ENCODE results near the gene TUBA1A. TPM values are rescaled to one million over a fixed set of nuclear protein-coding genes. Genes with fewer than 3 reads are reported as not detected.

Gene TUBA1A
- total RNA-seq, 1 experiment from 2014 or later: 24.1 TPM

DNA sequence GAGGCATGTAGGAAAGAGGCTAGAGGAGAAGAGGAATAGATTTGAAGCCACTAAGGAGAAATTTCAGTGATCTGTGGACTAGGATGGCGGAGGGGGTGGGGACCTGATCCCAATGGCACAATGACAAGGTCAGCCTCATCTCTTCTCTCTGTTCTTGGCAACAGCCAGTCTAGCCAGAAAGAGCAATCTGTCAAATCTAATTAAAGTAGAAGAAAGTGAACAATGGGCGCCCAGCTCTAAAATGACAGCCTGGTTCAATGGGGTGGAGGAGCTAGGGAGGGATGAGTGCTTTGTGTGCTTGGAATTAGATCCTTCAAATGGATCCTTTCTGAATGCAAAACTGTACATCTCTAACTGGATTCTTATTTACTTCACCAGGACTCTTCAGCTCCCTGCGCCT is 38.8 kb upstream of the TUBA1A start:
- POLR2A ChIA-PET: no interaction called here
- H3K27me3 ChIP-seq (ENCODE audit: insufficient read depth, low read length): no peaks in the 10 kb centered on the region
- H3K36me3 ChIP-seq (ENCODE audit: control insufficient read depth in 1 of 2, insufficient read depth in 2 of 2, low read length in 2 of 2): no peaks in the 10 kb centered on the region
- no TSS peak for BruUV-seq (replicated peaks)
- RAD21 ChIA-PET (ENCODE audit: low non-redundant PET in 1 of 2, low total read pairs in 2 of 2, uncharacterized antibody in 2 of 2, unreplicated experiment in 2 of 2): no interaction called here
- H2AFZ ChIP-seq (ENCODE audit: low read depth, low read length, poor library complexity, severe bottlenecking): no peak overlapping the region
- H3K9me2 ChIP-seq (ENCODE audit: insufficient read depth): no peaks in the 10 kb centered on the region
- ATAC-seq: no peak
- no peak overlapping the region for H3K4me3 ChIP-seq (replicated peaks in 1 of 2; ENCODE audit: low read depth in 1 of 2, low read length in 2 of 2)
- intact Hi-C loops (cut with micrococcal nuclease): no loop called here
- no peak overlapping the region for H3K4me2 ChIP-seq (ENCODE audit: low read length)
- TF ChIP-seq EZH2phosphoT487 (IDR thresholded peaks at IDR 0.05; ENCODE audit: borderline replicate concordance) (no peak), SIN3A (IDR thresholded peaks at IDR 0.05; ENCODE audit: low read depth) (no peak), POLR2A (IDR thresholded peaks at IDR 0.05; ENCODE audit: borderline replicate concordance, extremely low read depth, insufficient read depth, insufficient read length) (no peak), ZFX (IDR thresholded peaks at IDR 0.05) (no peak), SP1 (IDR thresholded peaks at IDR 0.05; ENCODE audit: low read depth) (no peak), EZH2 (IDR thresholded peaks at IDR 0.05) (no peak), CEBPB (IDR thresholded peaks at IDR 0.05; ENCODE audit: low read depth) (no peak), ELF1 (IDR thresholded peaks at IDR 0.05; ENCODE audit: borderline replicate concordance, low read depth) (no peak), FOSL1 (IDR thresholded peaks at IDR 0.05; ENCODE audit: low read depth) (no peak)
- TF ChIP-seq, protein P1, sequence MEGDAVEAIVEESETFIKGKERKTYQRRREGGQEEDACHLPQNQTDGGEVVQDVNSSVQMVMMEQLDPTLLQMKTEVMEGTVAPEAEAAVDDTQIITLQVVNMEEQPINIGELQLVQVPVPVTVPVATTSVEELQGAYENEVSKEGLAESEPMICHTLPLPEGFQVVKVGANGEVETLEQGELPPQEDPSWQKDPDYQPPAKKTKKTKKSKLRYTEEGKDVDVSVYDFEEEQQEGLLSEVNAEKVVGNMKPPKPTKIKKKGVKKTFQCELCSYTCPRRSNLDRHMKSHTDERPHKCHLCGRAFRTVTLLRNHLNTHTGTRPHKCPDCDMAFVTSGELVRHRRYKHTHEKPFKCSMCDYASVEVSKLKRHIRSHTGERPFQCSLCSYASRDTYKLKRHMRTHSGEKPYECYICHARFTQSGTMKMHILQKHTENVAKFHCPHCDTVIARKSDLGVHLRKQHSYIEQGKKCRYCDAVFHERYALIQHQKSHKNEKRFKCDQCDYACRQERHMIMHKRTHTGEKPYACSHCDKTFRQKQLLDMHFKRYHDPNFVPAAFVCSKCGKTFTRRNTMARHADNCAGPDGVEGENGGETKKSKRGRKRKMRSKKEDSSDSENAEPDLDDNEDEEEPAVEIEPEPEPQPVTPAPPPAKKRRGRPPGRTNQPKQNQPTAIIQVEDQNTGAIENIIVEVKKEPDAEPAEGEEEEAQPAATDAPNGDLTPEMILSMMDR (IDR thresholded peaks at IDR 0.05 in 2 of 3, conservative IDR thresholded peaks at IDR 0.05 in 1 of 3; ENCODE audit: borderline replicate concordance in 1 of 3, insufficient read depth in 1 of 3, low read depth in 2 of 3, low read length in 2 of 3): no peak
- no peaks in the 10 kb centered on the region for H4K20me1 ChIP-seq (ENCODE audit: insufficient read depth)
- no peaks in the 10 kb centered on the region for H3K79me2 ChIP-seq (ENCODE audit: insufficient read depth, low read length)
- no peak overlapping the region for H3K27ac ChIP-seq (ENCODE audit: low read depth, low read length)
- no peak for DNase-seq (ENCODE audit: low read depth, low spot score)
- H3K9me3 ChIP-seq (ENCODE audit: control insufficient read depth in 1 of 2, insufficient read depth in 1 of 2, low read depth in 1 of 2, low read length in 2 of 2): no peaks in the 10 kb centered on the region
- CTCF ChIA-PET: interaction anchor here (0.7 kb wide), 1 partner anchor 8 kb away, joined by 3 read pairs; no protein-coding TSS in a partner anchor
- H3K4me1 ChIP-seq (ENCODE audit: control insufficient read depth in 1 of 2, insufficient read depth in 2 of 2, low read length in 2 of 2): peaks cover 6 to 11% of the 10 kb centered on the region in 2 experiments; a peak in 3 of 4 replicates
- no peak overlapping the region for H3K9ac ChIP-seq (ENCODE audit: low read length)

Measured in HCT116 (cell line).